HG02870 (cell line): ENCODE measurements around the gene SSBP4.
A peak's percentile ranks its signal among the peaks of the same experiment; 100 is the strongest.

ENCODE experiments used
- ATAC-seq: cut with Tn5 transposase; IDR thresholded peaks from one replicate; pipeline ENCODE4 v1.9.1; 2021; ENCODE audit warnings: mild to moderate bottlenecking, moderate library complexity; ENCODE audit not compliant: unreplicated experiment

Gene SSBP4

DNA sequence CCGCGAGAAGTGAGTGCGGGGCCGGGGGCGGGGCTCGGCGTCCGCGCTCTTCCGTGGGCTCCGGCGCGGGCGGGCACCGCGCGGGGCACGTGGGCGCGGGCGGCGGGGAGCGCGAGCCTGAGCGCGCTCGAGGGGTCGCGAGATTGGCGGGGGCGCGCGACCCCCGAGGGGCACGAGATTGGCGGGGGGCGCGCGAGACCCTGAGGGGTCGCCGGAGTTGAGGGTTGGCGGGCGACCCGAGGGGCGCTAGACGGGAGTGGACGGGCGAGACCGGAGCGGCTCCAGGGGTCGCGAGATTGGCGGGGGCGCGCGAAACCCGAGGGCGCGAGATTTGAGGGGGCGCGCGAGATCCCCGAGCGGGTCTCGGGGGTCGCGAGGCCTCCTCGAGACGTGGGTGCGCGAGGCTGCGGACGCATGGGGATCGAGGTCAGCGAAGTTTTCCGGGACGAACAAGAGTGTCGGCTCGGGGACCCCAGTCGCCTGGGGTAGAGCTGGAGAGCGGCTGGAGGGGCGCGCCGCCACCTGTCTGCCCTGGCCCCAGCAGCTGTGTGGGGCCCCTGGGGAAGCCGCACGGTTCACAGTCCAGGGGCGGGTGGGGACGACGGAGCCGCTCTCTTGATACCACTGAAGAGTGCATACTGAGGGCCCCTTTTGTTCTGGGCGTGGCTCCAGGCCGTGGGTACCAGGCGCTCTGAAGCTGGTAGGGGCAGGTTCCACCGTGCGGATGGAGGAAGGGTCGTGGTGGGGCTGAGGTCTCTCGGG is 682 bp downstream of the SSBP4 start:
- ATAC-seq, result no peak

DNA sequence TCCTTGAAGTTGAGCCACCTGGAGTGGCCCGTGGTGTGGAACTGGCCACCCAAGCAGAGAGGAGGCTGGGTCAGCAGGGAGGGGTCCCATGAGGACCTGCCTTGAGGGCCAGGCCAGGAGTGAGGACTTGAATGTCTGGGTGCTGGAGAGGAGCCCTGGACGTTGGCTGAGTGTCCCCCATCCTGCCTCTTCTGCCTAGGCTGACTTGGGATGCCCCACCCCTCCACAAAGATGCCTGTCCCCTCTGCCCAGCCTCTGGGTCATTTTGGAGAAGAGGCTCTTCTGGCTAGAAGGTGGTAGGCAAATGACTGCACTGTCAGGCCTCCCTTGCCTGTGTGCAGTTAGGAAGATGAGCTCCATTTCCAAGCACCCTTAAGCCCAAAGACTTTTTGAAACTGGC is 1.7 kb downstream of the SSBP4 start:
- no peak for ATAC-seq

DNA sequence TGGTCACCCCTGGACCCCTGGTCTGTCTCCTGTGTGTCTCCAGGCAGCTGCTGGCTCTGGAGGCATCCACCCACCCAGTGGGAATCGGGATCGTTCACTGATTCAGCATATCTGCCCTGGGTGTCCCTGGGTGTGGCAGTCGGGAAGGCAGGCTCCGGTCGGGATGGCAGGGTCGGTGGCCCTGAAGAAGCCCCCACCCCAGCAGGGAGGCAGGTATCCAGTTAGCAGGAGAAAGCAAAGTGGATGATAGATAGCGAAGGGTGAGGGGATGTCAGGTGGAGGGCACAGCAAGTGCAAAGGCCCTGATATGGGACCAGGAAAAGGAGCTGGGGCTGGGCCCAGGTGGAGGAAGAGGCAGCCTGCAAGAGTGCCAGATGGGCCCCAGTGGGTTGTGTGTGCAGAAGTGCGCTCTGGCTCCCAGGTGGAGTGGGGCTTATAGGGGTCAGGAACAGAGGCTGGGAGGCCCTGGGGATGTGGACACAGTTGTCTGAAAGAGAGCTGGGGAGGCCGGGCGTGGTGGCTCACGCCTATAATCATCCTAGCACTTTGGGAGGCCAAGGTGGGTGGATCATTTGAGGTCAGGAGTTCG is 2.3 kb downstream of the SSBP4 start:
- ATAC-seq, result no peak

DNA sequence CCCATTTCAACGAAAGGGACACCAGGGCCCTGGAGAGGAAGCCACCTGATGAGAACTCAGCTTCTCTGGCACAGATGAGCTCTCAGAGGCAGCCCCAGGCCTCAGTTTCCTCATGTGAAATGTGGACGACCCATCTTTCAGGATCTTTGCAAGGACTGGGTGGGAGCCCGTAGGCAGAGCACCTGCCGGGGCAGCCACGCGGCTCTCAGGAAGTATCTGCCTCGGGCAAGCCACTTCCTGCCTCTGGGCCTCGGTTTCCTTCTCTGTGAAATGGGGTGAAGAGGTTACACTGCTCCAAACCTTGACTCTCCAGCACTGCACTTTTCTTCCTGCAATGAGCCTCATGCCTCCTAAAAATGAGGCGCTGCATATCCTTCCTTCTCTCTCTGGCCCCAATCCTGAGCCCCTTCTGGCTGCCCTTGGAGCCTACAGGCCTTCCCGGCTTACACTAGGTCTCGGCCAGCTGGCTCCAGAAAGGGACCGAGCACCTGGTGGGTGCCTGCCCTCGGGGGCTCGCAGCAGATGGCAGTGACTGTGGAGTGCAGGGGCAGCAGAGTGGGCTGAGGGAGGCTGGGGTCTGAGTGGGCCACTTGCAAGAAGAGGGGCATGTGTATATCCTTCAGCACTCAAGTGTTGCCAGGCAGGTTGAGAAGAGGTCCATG is 3.5 kb downstream of the SSBP4 start:
- no peak for ATAC-seq

DNA sequence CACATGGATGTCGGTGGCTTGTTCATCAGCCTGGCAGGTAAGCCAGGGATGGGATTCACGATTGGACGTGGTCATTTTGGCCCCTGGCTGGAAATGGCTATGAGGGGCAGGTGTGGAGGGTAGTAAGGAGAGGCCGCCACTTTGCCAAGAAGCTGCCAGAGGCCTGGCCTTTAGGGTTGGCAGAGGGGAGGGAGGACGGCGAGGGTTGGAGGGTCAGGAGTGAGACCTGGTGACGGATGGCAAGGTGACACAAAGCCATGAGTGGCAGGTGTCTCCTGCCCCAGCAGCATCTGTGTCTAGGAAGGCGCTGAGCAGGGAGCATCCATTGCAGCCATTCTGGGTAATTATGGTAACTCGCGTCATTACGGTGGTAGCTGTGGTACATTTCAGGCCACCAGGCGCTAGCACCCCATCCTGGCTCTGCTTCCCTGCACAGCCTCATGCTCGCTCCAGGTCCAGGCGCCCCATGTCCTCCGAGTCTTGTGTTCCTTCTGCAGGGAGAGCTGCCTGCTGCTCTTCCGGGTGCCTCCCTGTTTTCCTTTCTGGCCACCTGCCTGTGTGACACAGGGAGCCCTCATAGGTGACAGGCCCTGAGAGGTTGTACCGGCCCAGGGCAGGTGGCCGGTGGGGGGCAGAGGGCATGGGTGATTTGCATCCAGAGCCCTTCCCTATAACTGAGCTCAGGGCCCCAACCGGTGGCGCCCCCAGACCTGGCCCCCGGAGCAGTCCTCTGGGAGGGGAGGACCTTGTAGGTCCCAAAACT is 4.2 kb downstream of the SSBP4 start:
- ATAC-seq, result no peak

DNA sequence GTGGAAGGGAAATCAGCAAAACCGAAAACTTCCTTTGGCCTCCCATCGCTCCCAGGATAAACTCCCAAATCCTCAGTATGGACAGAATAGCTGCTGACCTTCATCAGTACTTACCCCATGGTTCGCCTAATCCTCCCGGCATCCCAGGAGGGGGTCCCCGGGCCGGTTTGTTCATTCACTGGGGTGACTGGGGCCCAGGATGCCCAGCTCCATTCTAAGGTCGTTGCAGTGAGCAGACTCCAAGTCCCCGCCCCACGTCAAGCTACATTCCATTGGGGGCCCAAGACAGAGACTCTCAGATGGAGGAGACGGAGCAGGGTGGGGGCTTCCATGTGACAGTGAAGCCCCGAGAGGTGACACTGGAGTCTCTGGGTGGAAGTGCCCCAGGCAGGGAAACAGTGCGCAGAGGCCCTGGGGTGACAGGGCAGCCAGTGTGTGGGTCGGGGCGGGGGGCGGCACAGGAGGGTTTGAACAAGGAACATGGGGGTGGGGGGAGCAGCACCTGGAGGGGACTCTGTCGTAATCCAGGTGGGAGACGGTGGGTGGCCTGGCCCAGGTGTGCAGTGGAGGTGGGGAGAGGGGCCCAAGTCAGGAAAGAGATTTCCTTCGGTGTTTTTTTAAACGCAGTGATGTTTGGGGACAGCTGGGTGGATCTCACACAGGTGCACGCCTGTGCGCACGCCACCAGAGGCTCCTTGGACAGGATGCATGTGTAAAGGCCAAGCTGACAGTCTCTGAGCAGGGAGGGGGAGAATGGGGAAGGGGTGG is 5.1 kb downstream of the SSBP4 start:
- no peak for ATAC-seq

DNA sequence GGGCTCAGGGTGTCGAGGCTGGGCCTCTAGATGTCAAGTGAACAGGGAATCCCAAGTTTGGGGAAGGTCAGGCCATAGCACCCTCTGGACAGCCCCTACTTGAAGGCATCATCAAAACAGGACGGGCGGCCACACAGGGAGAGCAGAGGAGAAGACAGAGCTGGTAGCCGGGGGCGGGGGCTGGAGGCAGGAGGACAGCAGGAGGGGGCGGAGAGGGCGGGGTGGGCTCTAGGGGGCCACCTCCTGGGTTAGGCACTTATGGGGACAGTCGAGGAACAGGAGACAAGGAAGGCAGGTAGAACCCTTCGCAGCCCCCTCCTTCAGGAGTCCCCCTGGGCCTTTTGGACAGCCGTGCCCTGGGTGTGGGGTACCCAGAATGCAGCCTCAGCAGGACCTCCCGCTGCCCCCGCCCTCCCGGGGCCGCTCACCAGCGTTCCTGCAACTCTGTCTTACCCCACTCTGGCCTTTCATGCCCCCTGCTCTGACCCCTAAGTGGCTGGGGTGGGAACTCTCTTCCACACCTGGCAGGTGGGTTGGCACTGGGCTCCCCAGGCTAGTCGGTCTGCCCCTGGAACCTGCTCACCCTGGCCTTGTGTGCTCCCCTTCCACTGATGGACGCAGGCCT is 5.8 kb downstream of the SSBP4 start:
- ATAC-seq, result no peak

DNA sequence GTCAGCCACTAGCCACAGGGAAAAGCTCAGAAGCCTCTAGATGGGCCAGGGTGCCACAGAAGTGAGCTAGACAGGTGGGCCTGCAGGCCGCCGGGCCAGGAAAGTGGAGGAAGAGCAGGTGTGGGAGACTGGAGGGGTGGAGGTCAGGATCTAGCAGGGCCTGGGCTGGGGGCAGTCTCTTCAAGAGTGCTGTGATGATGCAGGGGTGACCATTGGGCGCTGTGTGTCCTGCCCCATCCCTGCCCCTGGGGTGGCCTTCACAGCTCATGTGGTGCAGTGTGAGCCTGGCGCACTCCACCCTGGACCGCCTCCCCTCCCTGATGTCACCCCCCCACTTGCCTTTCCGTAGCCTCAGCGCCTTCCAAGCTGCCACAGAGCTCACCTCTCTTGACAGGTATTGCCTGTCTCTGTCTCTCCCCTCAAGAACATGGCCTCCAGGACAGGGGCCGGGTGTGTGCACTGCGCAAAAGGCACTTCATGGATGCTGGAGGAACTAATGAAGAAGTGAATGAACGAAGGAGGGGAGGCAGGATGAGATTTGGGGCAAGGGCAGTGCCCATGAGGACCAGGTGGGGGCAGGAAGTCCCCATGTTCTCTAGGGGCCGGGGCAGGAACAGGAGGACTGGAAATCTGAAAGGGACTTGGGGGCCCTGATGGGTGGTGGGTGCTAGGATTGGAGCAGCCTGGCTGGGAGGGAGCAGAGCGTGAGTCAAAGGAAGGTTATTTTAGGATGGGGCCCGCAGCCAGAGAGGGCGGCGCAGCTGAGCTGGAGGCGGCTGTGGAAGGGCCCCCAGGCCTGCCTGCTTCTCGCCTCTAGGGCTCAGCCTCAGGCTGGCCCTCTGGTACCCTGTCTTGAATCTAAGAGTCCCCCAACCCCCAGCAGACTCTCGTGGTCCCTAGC is 6.6 kb downstream of the SSBP4 start:
- no peak for ATAC-seq

DNA sequence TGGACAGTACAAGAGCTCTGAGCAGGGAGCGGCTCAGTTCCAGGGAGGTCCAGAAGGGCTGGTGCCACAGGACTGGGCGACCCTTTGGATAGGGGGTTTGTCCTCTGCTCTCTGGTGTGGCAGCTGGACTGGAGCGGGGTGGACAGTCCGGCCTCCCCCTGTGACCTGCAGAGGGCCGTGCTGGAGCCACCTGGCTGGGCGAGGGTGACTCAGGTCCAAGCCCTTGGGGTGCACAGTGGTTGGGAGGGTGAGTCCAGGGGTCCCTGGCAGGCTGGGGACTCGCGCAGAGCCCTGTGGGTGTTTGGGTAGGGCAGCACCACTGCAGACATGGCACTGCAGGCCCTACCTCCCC is 7.2 kb downstream of the SSBP4 start:
- ATAC-seq, result no peak

DNA sequence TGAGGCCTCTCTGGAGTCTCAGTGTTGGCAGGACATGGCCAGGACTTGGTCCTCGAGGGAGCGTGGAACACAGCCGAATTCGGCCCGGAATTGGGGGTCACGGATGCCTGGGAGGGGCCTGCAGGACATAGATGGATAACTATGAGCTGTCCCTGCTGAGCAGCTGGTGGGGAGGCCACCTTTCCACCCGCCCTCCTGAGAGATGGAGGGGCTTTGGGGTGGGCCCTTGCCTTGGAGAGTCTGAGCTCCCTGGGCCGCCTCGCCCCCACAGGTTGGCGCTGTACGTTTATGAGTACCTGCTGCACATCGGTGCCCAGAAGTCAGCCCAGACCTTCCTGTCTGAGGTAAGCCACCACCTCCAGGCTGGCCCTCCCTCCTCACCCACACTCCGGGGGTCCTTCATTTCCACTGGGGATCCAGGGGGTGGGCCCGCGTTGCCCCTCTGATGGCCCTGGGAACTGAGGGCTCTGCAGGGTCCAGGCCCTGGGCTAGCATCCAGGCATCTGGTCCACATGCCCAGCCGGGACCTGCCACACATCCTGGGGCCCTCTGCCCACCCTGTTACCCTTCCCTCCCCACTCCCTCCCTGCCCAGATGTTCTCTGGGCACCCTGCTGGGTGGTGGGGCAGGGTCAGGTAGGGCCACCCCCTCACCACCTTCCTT is 8.0 kb downstream of the SSBP4 start:
- ATAC-seq, result no peak

DNA sequence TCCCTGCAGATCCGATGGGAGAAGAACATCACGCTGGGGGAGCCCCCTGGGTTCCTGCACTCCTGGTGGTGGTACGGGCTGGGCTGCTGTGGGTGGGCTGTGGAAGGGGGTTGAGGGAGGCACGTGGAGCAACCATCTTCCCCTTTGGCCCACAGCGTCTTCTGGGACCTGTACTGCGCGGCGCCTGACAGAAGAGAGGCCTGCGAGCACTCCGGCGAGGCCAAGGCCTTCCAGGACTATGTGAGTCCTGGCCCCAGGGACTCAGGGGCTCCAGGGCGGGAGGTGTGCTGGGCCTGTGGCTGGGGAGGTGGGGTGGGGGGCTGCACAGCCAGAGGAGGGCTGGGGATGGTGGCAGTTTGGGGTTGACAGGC is 8.5 kb downstream of the SSBP4 start:
- ATAC-seq, result no peak

DNA sequence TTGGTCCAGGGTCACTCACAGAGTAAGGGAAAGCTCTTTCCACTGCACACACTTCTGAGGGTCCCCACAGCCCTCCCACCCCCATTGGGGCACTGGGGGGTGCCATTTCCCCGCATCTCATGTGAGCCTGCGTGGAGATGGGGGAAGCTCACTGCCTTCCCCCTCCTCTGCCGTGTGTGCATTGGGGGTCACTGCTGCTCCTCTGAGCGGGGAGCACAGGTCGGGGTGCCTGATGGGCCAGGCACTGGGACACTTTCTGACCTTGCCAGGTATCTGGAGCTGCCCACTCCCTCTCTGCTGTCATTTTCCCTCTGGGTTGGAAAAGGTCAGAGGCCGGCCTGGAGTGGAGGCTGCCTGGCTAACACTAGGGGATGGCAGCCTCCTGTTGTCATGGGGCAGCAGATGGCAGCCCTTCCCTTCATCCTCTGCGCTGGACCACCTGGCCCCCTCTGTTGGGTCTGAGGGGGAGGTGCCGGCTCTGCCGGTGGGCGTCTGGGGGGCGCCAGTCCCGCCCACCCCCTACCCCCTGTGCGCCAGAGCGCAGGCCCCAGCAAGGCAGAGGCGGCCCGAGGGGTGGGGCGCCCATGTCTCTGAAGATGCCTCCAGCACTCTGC is 9.1 kb downstream of the SSBP4 start:
- peak; percentile 8 for ATAC-seq

DNA sequence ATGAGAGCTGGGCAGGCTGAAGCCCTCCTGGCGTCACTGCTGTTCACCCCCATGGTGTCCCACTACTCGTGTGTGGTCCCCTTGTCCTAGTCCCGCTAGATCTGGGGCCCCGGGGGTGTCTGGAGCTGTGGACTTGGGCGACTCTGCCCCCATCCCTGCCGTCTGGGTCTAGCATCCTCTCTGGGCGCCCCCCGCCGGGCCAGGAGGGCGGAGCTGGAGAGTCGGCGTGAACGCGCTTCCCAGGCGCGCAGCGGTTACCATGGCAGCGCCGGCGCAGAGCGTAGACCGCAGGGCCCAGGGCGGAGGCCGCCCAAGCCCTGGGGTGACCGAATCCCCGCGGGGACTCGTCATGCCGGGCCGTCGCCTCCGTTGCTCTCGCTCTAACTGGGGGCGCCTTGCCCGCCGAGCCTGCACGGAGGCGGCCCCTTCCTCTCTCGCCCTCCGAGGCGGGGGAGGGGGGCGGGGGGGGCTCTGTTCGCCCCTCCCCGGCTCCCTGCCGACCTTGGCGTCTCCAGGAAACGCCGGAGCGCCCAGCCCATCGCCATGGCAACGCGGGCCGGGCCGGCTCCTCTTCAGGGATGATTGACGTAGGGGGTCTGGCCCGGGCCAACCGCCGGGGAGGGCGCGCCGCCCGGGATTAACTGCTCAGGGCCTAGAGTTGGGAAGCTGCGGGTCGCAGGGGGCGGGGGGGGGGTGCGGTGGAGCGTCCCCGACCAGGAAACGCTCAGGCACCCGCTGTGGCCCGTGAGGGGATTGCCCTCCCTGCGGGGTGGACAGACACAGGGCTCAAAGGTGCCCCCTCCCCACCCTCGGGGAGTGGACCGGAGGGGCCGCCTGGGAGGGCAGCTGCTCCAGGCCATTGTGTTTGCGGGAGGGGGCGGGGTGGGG is 9.8 kb downstream of the SSBP4 start:
- peak; percentile 56 for ATAC-seq

DNA sequence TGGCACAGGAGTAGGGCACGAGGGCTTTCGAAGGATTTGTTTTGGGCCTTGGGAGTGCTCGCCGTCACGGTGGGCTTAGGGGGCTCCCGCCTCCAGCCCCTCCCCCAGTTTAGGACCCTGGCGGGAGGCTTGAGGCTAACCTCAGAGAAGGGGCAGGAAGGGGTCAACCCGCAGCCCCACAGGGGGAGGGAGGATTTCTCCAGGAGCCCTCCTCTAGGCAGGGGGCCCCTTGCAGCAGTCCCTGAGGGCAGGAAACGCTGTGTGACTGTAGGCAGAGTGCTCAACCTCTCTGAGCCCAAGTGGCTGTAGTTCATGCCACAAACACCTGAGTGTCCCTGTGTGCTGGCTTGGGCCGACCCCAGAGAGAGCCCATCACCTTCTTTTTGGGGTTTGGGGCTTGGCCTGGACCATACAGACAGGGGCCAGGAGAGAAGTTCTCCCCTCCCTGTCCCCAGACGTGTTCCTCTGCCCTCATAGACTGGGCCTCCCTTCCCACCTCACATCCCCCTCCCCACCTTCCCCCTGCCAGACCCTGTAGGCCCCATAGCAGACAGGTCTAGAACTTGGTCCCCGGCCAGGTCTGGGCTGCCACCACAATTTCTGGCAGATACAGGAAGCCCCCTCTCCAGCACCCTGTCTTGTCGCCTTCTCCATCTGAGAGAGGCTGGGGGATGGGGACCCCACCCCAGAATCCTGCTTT is 10.7 kb downstream of the SSBP4 start:
- no peak for ATAC-seq

DNA sequence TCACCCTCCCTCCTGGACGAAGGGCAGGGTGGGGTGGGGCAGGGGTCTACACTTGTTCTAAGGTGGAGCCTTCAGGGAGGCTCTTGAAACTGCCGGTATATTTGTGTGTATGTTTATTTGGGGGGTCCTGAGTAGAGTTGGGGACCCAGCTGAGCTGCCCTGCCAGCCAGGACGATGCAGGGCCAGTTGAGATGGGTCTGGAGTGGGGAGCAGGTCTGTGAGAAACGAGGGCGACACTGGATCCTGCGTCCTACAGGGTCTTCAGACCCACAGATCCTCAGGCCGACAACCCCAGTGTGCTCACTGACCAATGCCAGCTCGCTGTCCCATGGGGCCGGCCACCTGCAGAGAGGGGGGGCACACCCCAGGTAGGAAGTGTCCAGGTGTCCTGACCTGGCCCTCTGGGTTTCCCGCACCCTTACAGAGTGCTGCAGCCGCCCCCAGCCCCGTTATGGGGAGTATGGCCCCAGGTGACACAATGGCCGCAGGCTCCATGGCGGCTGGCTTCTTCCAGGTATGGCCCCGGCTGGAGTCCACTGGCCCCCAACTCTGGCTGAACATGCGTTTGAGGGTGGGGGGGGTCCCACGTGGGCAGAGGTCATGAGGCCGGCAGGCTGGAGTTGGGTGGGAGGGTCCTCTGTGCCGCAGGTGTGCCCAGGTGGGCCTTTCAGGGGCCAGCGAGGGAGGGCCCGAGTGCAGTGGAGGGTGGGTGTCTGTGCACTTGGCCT is 11.4 kb downstream of the SSBP4 start:
- no peak for ATAC-seq
